Body of pancreas (tissue), 4 donors: ENCODE measurements around the gene SPANXN3. TPM values are rescaled to one million over a fixed set of nuclear protein-coding genes. Genes with fewer than 3 reads are reported as not detected.
"Not testable (repeated sequence)": the region's sequence is repeated elsewhere in the genome, so short reads cannot be mapped to it uniquely, and the experiment has no call there.

ENCODE experiments used
- ATAC-seq: fragments of 150-250 bp; one replicate; pipeline ENCODE4 v1.9.1; 2016
- DNase-seq, 4 donors: peaks; one replicate each; pipeline ENCODE4 v3.0.0-alpha.2; 2019
- H3K27ac ChIP-seq, 4 donors: fragments of 200-600 bp; sonication (generic); 1 replicate in 3 of 4; 2 replicates in 1 of 4; pipeline versions ENCODE4 v1.5.1 to v1.6.1; 2016 to 2019; ENCODE audit warnings: mild to moderate bottlenecking in 1 of 4, mixed read lengths in 1 of 4, moderate library complexity in 1 of 4
- H3K27me3 ChIP-seq, 2 donors: fragments of 200-600 bp; sonication (generic); one replicate each; pipeline ENCODE4 v1.6.0; 2016; ENCODE audit warnings: mild to moderate bottlenecking in 1 of 2
- H3K36me3 ChIP-seq, 2 donors: fragments of 200-600 bp; sonication (generic); replicated peaks in 1 of 2; 2 replicates each; pipeline ENCODE4 v1.5.1; 2016; ENCODE audit warnings: low read depth in 2 of 2; ENCODE audit not compliant: insufficient read depth in 1 of 2
- H3K4me1 ChIP-seq: fragments of 200-600 bp; sonication (generic); one replicate; pipeline ENCODE4 v1.6.0; 2016
- H3K4me3 ChIP-seq, 2 donors: fragments of 200-600 bp; sonication (generic); 1 replicate in 1 of 2; 2 replicates in 1 of 2; pipeline ENCODE4 v1.5.1; 2016 to 2019
- H3K9me3 ChIP-seq, 3 donors: fragments of 200-600 bp; sonication (generic); 1 replicate in 2 of 3; 2 replicates in 1 of 3; pipeline ENCODE4 v1.5.1; 2016
- POLR2A ChIP-seq, 3 donors: fragments of 450-650 bp; IDR thresholded peaks; one replicate each; pipeline ENCODE4 v1.6.1; 2016; ENCODE audit warnings: antibody characterized with exemption in 3 of 3, mild to moderate bottlenecking in 2 of 3
- WGBS, 2 donors: methylation state at CpG; one replicate each; pipeline ENCODE4 v1.1.5; 2017; 5-methylcytosine and 5-hydroxymethylcytosine counted together
- intact Hi-C: fragments of 100-400 bp; cut with DNase I; formaldehyde crosslinking; loops from one replicate; pipeline ENCODE4 v1.15.1; 2023
- total RNA-seq, 2 donors: library from RNA; depleted of rRNA; stranded (reverse); fragments of >200 nt; gene quantifications; one replicate each; pipeline ENCODE4 v1.1.0, GENCODE V29; 2016
- TF ChIP-seq, protein P1 (sequence below), 7 experiments: fragments of 450-650 bp in 4 of 7; fragments of 200-600 bp in 3 of 7; sonication (generic) in 3 of 7; IDR thresholded peaks; one replicate each; pipeline ENCODE4 v1.5.1; 2016 to 2019; ENCODE audit warnings: antibody characterized with exemption in 7 of 7

Gene SPANXN3, protein sequence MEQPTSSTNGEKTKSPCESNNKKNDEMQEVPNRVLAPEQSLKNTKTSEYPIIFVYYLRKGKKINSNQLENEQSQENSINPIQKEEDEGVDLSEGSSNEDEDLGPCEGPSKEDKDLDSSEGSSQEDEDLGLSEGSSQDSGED
- not detected for total RNA-seq

DNA sequence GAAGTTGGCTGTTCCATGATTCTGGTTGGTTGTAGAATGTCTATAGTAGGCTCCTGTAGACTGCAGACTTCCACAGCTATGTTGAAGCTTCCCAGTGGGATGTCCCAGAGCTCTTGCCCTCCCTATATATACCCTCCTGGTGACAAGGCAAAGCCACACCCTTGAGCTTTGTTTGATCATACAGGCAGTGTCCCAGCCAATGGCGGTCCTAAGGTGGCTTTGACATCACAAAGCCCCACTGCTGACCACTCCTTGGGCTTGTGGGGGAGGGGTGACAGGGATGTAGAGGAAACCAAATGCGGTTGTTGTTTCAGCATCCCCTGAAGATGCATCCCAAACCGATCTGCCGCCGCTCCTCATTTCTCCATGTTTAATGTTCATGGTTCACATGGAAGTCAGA, at the start of gene SPANXN3:
TSS of gene SPANXN3 (minus strand) at position 101 of the 400 bp plus-strand sequence. CDS start at position 17, 84 bp downstream.
- H3K27ac ChIP-seq, H3K4me3 ChIP-seq, intact Hi-C loops, DNase-seq, H3K27me3 ChIP-seq, H3K36me3 ChIP-seq, H3K4me1 ChIP-seq, H3K9me3 ChIP-seq, ATAC-seq: not testable (repeated sequence)
- WGBS, 2 donors: 80% methylated on average over 2 of the region's 5 CpGs; no CpG with 5 or more reads in 1 of the 2 donors

DNA sequence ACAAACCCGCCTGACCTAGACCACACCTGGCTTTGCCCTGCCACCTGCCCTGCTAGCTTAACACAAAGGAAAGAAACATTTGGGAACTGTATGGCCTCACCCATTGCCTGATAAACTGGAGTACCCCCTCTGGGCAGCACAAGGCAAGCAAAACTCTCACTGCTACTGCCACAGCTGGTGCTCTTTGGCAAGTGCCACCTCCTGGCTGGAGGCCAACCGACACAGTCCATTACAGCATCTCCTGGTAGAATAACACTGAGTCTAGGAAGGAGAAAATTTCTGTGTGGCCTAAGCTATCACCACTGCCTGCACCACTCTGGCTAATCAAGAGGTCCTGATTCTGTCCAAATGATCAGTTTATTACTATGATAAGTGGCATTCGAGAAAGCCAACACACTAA, 18.9 kb upstream of the SPANXN3 start:
- intact Hi-C loops: no loop called here
- Histone ChIP-seq H3K4me1 (no peaks in the 10 kb centered on the region), H3K4me3 (no peak overlapping the region), H3K9me3 (no peaks in the 10 kb centered on the region), H3K36me3 (no peaks in the 10 kb centered on the region), H3K27me3 (no peaks in the 10 kb centered on the region), H3K27ac (no peak overlapping the region)
- no peak for ATAC-seq
- peak; percentile 12 to 68 (median 34) for DNase-seq
- no peak for TF ChIP-seq POLR2A (IDR thresholded peaks at IDR 0.05)
- TF ChIP-seq, protein P1, sequence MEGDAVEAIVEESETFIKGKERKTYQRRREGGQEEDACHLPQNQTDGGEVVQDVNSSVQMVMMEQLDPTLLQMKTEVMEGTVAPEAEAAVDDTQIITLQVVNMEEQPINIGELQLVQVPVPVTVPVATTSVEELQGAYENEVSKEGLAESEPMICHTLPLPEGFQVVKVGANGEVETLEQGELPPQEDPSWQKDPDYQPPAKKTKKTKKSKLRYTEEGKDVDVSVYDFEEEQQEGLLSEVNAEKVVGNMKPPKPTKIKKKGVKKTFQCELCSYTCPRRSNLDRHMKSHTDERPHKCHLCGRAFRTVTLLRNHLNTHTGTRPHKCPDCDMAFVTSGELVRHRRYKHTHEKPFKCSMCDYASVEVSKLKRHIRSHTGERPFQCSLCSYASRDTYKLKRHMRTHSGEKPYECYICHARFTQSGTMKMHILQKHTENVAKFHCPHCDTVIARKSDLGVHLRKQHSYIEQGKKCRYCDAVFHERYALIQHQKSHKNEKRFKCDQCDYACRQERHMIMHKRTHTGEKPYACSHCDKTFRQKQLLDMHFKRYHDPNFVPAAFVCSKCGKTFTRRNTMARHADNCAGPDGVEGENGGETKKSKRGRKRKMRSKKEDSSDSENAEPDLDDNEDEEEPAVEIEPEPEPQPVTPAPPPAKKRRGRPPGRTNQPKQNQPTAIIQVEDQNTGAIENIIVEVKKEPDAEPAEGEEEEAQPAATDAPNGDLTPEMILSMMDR (IDR thresholded peaks at IDR 0.05): no peak
- WGBS, 2 donors: 64 to 85% methylated on average over 2 of the region's 3 CpGs

- H3K4me1 ChIP-seq, H3K4me3 ChIP-seq, H3K27ac ChIP-seq, intact Hi-C loops, H3K27me3 ChIP-seq, DNase-seq, H3K9me3 ChIP-seq, H3K36me3 ChIP-seq, ATAC-seq: not testable (repeated sequence)
- WGBS, 2 donors: 59 to 62% methylated on average over 6 of the region's 6 CpGs
Measured at GRCh38 chrX:143502196-143502595, 15.1 kb downstream of the SPANXN3 start.

- H3K4me1 ChIP-seq: no peaks in the 10 kb centered on the region
- intact Hi-C loops: no loop called here
- no peak overlapping the region for H3K4me3 ChIP-seq
- no peaks in the 10 kb centered on the region for H3K27me3 ChIP-seq
- no peak overlapping the region for H3K27ac ChIP-seq
- no peak for ATAC-seq
- no peaks in the 10 kb centered on the region for H3K36me3 ChIP-seq
- no peaks in the 10 kb centered on the region for H3K9me3 ChIP-seq
- 39 to 43% methylated on average over 3 of the region's 3 CpGs for WGBS, 2 donors
- TF ChIP-seq, protein P1 (IDR thresholded peaks at IDR 0.05): no peak
- no peak for TF ChIP-seq POLR2A (IDR thresholded peaks at IDR 0.05)
- DNase-seq: no peak
Measured at GRCh38 chrX:143500751-143501150, 16.5 kb downstream of the SPANXN3 start.

DNA sequence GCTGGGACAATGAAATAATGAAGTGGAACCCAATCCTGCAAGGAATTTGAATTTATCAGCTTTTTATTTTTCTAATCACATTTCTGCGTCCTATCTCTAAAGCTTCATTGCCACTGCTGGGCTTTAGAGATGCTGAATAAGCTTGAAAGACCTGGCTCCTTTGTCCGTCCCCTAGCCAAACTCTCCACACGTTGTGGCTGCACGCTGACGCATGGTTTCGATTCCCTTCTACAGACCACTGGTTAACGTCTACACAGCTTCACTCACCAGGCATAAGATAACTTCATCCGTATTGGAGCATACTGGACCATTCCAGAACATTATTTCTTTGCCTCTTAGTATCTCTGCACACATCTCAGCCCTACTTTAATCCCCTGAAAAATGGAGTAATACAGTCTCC, 31.2 kb downstream of the SPANXN3 start:
- no peak for ATAC-seq
- TF ChIP-seq, protein P1 (IDR thresholded peaks at IDR 0.05): no peak
- no peak for TF ChIP-seq POLR2A (IDR thresholded peaks at IDR 0.05)
- intact Hi-C loops: no loop called here

GRCh38 chrX:143476751-143477150, 40.5 kb downstream of the SPANXN3 start:
- no peaks in the 10 kb centered on the region for H3K9me3 ChIP-seq
- intact Hi-C loops: no loop called here
- ATAC-seq (no peak), DNase-seq (no peak)
- H3K4me3 ChIP-seq: no peak overlapping the region
- TF ChIP-seq POLR2A (IDR thresholded peaks at IDR 0.05): no peak
- TF ChIP-seq, protein P1 (IDR thresholded peaks at IDR 0.05): no peak
- 67% methylated on average over 4 of the region's 4 CpGs; no CpG with 5 or more reads in 1 of the 2 donors for WGBS, 2 donors
- no peak overlapping the region for H3K27ac ChIP-seq
- H3K4me1 ChIP-seq: no peaks in the 10 kb centered on the region
- no peaks in the 10 kb centered on the region for H3K36me3 ChIP-seq
- H3K27me3 ChIP-seq: no peaks in the 10 kb centered on the region

More for the DNA sequence above, 31.2 kb downstream of the SPANXN3 start:
- H3K9me3 ChIP-seq: no peaks in the 10 kb centered on the region
- H3K4me1 ChIP-seq: no peaks in the 10 kb centered on the region
- WGBS, 2 donors: 76 to 86% methylated on average over 8 of the region's 8 CpGs
- H3K27me3 ChIP-seq: no peaks in the 10 kb centered on the region
- H3K4me3 ChIP-seq: no peak overlapping the region
- H3K36me3 ChIP-seq: no peaks in the 10 kb centered on the region
- no peak overlapping the region for H3K27ac ChIP-seq
- DNase-seq: no peak
